ENCODE data around the gene EXD3. TPM values are rescaled to one million over a fixed set of nuclear protein-coding genes. Genes with fewer than 3 reads are reported as not detected.

EXD3 gene
- total RNA-seq, 4 donors from 2014 or later = 13.8 to 25.7 (median 17.7) TPM

- TF ChIP-seq POLR2A (IDR thresholded peaks at IDR 0.05) (no peak), CTCF (IDR thresholded peaks at IDR 0.05) (no peak)
- WGBS, 2 donors = 59 to 61% methylated on average over 28 of the region's 31 CpGs
- intact Hi-C loops (cut with DNase I; ENCODE audit: low total_unique reads) = loop anchor here (5.0 kb wide), 1 partner anchor 110 kb away; no protein-coding TSS in a partner anchor
- H3K4me3 ChIP-seq (ENCODE audit: low read depth, poor library complexity, severe bottlenecking) = no peak overlapping the region
- no peak for DNase-seq (ENCODE audit: low spot score in 2 of 2)
These were observed 15.2 kb downstream of the EXD3 start for GRCh38 chr9:137407590-137408300.

GRCh38 chr9:137406876-137407589 is 15.9 kb downstream of the EXD3 start:
- DNase-seq (ENCODE audit: low spot score in 2 of 2) = peak in 1 of 2 donors; percentile 91
- 5 to 9% methylated on average over 23 to 33 of the region's 63 CpGs for WGBS, 2 donors
- no peak for TF ChIP-seq CTCF (IDR thresholded peaks at IDR 0.05)
- TF ChIP-seq POLR2A (IDR thresholded peaks at IDR 0.05) = no peak
- H3K4me3 ChIP-seq (ENCODE audit: low read depth, poor library complexity, severe bottlenecking) = no peak overlapping the region
- intact Hi-C loops (cut with DNase I; ENCODE audit: low total_unique reads) = loop anchor here (5.0 kb wide), 1 partner anchor 110 kb away; no protein-coding TSS in a partner anchor

GRCh38 chr9:137406085-137406760 is 16.7 kb downstream of the EXD3 start:
- no peak overlapping the region for H3K4me3 ChIP-seq (ENCODE audit: low read depth, poor library complexity, severe bottlenecking)
- TF ChIP-seq POLR2A (IDR thresholded peaks at IDR 0.05) (no peak), CTCF (IDR thresholded peaks at IDR 0.05) (no peak)
- WGBS, 2 donors = 39 to 51% methylated on average over 20 of the region's 20 CpGs
- no peak for DNase-seq (ENCODE audit: low spot score in 2 of 2)
- intact Hi-C loops (cut with DNase I; ENCODE audit: low total_unique reads) = loop anchor here (5.0 kb wide), 1 partner anchor 109 kb away; no protein-coding TSS in a partner anchor

GRCh38 chr9:137405677-137406081 is 17.3 kb downstream of the EXD3 start:
- DNase-seq (ENCODE audit: low spot score in 2 of 2) = no peak
- intact Hi-C loops (cut with DNase I; ENCODE audit: low total_unique reads) = loop anchor here (5.0 kb wide), 1 partner anchor 108 kb away; no protein-coding TSS in a partner anchor
- TF ChIP-seq POLR2A (IDR thresholded peaks at IDR 0.05) (no peak), CTCF (IDR thresholded peaks at IDR 0.05) (no peak)
- H3K4me3 ChIP-seq (ENCODE audit: low read depth, poor library complexity, severe bottlenecking) = no peak overlapping the region
- 88 to 93% methylated on average over 11 of the region's 11 CpGs for WGBS, 2 donors

GRCh38 chr9:137404961-137405567 is 17.9 kb downstream of the EXD3 start:
- TF ChIP-seq CTCF (IDR thresholded peaks at IDR 0.05) = no peak
- TF ChIP-seq POLR2A (IDR thresholded peaks at IDR 0.05) = no peak
- no peak for DNase-seq (ENCODE audit: low spot score in 2 of 2)
- 95% methylated on average over 14 to 21 of the region's 24 CpGs for WGBS, 2 donors
- intact Hi-C loops (cut with DNase I; ENCODE audit: low total_unique reads) = loop anchor here (5.0 kb wide), 1 partner anchor 108 kb away; no protein-coding TSS in a partner anchor
- H3K4me3 ChIP-seq (ENCODE audit: low read depth, poor library complexity, severe bottlenecking) = no peak overlapping the region
